Activated CD8-positive, alpha-beta memory T cell treated with anti-CD3 and anti-CD28 coated beads for 36 hours (primary cell): ENCODE results near the gene CD82. TPM values are rescaled to one million over a fixed set of nuclear protein-coding genes. Genes with fewer than 3 reads are reported as not detected.
"Not testable (repeated sequence)": the region's sequence is repeated elsewhere in the genome, so short reads cannot be mapped to it uniquely, and the experiment has no call there.

ENCODE experiments used
- CTCF ChIA-PET: fragments of 350-600 bp; sonication (Branson Sonifier 250); formaldehyde crosslinking; loops from one replicate; lab custom pipeline; 2021; ENCODE audit warnings: antibody characterized with exemption; lab: Charles Lee
- POLR2A ChIA-PET: fragments of 350-600 bp; sonication (Branson Sonifier 250); formaldehyde crosslinking; loops from one replicate; lab custom pipeline; 2021; ENCODE audit warnings: antibody characterized with exemption; lab: Charles Lee
- total RNA-seq, 2 experiments: library from RNA; stranded (reverse); gene quantifications; one replicate each; pipeline ENCODE4 v1.2.3, GENCODE V29; 2021

CD82 gene
- total RNA-seq, 2 experiments from 2014 or later: 393 to 424 TPM

DNA sequence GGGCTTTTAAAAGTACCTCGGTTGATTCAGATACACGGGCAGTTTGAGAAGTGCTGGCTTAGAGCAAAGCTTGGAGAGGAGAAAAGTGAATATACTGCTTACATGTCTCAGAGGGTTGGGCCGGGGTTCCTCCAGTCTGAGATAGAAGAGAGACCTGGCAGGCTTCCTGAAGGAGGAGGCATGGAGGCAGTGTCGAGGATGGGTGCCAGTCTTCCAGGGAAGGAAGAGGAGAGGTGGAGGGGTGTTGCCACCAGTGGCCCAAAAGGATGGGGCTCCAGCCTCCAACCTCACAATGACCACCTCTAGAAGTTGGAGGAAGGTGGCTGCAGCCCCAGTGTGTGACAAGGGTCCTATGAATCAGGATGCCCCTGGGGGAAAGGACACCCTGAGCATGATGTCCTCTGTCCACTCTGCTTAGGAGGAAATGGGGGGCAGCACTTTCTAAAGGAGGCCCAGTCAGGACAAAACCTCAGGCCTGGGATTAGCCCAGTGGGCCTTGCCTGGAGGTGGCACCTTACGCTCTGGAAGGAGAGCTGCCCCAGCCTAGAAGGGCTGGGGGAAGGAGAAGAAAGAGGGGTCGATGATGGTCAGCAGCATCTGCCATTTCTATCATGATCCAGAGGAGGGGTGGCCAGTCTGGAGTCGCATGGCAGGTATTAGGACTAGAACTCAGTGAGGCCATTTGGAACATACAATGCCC is 65.2 kb downstream of the CD82 start:
- CTCF ChIA-PET: no interaction called here
- POLR2A ChIA-PET: no interaction called here

DNA sequence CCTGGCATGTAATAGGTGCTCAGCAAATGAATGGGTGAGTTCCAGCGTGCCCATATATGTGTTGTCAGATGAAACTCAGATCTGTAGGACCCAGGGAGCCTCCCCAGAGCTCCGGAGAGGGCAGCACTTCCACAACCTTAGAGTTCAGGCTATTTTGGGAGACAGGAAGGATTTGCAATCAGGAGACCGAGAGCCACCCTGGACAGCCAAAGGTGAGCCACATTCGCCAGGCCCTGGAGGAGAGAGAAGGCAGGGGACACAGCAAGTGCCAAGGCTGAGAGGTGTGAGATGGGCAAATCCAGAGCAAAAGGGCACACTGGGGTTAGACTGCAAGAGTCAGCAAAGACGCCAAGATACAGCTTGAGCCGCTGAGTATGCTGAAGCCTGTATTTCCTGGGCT is 66.4 kb downstream of the CD82 start:
- POLR2A ChIA-PET: no interaction called here
- CTCF ChIA-PET: interaction anchor here (1.0 kb wide), 3 partner anchors 10 to 76 kb away, joined by 3 to 5 read pairs (median 3); no protein-coding TSS in a partner anchor

DNA sequence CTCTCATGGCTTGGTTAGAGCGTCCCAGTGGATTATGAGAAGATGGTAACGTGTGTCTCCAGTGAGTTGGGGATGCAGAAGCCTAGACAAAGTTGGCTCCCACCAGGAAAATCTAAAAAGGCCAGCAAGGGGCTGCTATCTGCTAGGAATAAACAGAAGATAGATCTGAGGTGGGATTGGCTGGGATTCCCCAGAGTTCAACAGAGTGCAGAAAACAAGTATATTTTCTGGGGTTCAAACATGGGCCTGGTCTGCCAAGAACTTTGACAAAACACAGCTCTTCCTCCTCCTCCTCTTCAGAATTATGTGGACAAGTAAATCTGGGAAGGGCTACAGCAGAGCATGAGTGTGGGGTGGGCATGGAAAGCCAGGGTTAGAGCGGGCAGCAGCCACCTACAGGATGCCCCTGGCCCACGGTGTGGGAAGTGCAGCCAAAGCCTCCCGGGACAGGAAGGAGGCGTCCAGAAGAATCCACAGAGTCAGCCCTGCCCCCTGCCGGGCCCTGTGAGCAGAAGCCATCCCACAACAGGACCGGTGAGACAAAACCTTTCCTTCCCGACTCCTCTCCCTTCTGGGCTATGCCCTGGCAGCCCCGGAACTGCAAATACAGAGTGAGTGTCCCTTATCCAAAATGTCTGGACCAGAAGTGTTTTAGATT is 67.1 kb downstream of the CD82 start:
- ChIA-PET POLR2A (no interaction called here), CTCF (interaction anchor here (1.0 kb wide), 2 partner anchors 9 to 16 kb away, joined by 3 read pairs; no protein-coding TSS in a partner anchor)

DNA sequence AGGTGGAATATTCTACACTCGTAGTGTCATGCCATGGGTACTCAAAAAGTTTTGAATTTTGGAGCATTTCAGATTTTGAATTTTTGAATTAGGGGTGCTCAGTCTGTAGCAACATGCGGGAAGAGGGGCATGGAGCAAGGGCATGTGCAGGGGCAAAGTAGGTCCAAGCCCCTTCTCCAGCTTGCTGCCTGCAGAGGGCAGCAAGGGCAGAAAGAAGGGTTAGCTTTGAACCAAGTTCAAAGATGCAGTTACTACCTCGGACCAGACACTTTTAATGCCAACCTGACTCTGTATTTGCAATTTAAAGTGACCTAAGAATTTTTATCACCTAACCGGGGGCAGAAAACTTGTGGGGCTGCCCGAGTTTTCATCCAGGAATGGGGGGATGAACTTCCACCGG is 68.2 kb downstream of the CD82 start:
- ChIA-PET CTCF (no interaction called here), POLR2A (no interaction called here)

DNA sequence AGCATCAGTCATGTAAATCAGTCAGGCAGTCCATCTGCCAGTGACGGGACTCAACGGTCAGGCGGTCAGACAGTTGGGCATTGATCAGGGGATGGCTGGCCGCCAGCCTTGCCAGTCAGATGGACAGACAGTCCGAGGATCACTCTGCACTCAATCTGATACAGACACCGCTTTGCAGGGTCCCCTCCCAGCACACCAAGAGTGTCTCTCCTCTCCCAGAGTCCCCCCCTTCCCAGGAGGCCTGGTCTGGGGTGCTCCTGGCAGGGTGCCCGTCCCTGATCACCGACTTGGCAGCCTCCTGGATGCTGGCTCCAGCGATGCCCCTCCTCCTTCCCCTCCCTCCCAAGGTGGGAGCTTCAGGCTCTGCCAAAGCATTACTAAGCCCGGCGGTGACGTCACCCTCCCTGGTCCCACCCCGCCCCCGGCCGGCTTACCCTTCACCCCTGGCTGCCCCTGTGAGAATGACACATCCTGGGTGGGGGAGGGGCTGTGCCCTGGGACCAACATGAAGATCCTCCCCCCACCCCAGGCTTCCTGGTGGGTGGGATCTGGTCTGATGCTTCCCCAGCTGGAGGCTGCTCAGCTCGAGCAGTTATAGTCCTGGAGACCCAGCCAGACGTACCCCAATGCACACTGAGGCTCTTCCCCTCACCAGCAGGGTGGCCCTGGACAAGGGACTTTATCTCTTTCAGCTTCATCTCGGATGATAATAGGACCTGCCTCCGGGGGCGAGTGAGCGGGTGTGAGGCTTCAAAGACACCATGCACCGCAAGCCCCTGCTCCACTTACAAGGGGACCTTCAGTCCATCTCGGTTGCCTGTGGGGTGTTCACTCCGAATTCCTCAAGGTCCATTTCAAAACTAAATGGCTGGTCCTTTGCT is 69.2 kb downstream of the CD82 start:
- ChIA-PET POLR2A (no interaction called here), CTCF (interaction anchor here (1.0 kb wide), 1 partner anchor 14 kb away, joined by 3 read pairs; no protein-coding TSS in a partner anchor)

DNA sequence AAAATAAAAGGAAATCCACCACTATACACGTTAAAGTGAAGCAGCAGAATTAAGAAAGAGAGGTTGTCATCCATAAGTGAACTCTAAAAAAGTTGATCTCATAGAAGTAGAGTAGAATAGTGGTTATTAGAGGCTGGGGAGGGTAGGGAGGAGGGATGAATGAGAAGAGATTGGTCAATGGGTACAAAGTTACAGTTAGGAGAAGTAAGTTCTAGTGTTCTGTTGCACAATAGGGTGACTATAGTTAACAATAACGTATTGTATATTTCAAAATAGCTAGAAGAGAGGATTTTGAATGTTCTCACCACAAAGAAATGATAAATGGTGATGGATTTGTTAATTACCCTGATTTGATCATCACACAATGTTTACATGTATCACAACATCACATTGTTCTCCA is 72.0 kb downstream of the CD82 start:
- CTCF ChIA-PET: no interaction called here
- POLR2A ChIA-PET: no interaction called here

DNA sequence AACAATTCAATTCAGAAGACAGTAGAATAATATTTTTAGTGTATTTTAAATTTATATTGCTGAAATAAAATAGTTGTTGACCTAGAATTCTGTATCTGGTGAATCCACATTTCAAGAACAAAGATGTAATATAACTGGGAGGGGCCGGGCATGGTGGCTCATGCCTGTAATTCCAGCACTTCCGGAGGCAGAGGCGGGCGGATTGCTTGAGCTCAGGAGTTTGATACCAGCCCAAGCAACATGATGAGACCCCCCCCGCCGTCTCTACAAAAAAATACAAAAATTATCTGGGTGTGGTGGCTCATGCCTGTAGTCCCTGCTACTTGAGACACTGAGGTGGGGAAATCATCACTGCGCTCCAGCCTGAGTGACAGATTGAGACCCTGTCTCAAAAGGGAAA is 72.6 kb downstream of the CD82 start:
- CTCF ChIA-PET: no interaction called here
- POLR2A ChIA-PET: no interaction called here

DNA sequence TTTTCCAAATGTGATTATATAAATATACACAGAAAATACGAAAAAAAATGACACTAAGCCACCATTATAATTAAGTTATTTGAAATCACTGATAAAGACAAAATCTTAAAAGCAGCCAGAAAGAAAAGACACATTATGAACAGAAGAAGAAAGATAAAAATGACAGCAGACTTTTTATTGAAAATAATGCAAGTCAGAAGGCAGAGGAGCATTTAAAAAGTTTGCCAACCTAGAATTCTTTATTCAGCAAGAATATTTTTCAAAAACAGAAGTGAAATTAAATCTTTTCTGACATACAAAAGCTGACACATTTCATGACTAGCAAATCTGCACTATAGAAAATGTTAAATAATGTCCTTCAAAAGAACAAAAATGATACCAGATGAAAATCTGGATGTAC is 77.8 kb downstream of the CD82 start:
- CTCF ChIA-PET: no interaction called here
- POLR2A ChIA-PET: no interaction called here

DNA sequence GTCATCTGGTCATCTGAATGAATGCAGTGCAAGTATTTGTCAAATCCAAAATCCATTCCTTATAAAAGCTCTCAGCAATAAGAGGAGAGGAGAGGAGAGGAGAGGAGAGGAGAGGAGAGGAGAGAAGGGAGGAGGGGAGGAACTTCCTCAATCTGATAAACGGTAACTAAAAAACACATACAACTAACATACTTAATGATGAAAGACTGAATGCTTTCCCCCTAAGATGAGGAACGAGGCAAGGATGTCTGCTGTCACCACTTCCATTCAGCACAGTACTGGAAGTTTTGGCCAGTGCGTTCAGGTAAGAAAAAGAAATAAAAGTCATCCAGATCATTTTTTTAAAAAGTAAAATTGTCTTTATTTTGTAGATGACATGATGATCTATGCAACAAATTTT is 80.4 kb downstream of the CD82 start:
- CTCF ChIA-PET: interaction anchor here (0.6 to 0.7 kb wide), 2 partner anchors 29 to 588 kb away, joined by 4 read pairs; no protein-coding TSS in a partner anchor
- POLR2A ChIA-PET: no interaction called here

DNA sequence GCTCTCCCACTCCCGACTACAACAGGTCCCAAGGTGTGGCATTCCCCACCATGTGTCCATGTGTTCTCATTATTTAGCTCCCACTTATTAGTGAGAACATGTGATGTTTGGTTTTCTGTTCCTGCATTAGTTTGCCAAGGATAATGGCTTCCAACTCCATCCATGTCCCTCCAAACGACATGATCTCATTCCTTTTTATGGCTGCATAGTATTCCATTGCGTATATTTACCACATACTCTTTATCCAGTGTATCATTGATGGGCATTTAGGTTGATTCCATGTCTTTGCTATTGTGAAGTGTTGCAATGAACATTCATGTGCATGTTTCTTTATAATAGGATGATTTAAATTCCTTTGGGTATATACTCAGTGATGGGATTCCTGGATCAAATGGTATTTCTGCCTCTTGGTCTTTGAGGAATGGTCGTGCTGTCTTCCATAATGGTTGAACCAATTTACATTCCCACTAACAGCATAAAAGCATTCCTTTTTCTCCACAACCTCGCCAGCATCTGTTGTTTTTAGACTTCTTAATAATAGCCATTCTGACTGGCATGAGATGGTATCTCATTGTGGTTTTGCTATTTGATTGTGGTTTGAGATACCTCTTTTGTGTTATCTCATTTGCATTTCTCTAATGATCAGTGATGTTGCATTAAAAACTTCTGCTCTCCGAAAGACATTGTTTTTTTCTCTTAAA is 81.9 kb downstream of the CD82 start:
- CTCF ChIA-PET, POLR2A ChIA-PET: not testable (repeated sequence)

DNA sequence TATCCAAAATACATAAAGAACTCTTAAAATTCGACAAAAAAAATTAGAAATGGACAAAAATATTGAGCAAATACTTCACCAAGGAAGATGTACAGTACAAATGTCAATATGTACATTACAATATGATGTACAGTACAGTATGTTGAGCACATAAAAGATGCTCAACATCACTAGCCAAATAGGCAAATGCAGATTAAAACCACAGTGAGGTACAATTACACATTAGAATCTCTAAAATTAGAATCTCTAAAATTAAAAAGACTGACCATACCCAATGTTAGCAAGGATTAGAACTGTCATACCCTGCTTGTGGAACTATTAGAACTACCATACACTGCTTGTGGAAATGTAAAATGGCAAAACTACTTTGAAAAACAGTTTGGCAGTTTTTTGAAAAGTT is 82.6 kb downstream of the CD82 start:
- CTCF ChIA-PET: no interaction called here
- POLR2A ChIA-PET: no interaction called here

DNA sequence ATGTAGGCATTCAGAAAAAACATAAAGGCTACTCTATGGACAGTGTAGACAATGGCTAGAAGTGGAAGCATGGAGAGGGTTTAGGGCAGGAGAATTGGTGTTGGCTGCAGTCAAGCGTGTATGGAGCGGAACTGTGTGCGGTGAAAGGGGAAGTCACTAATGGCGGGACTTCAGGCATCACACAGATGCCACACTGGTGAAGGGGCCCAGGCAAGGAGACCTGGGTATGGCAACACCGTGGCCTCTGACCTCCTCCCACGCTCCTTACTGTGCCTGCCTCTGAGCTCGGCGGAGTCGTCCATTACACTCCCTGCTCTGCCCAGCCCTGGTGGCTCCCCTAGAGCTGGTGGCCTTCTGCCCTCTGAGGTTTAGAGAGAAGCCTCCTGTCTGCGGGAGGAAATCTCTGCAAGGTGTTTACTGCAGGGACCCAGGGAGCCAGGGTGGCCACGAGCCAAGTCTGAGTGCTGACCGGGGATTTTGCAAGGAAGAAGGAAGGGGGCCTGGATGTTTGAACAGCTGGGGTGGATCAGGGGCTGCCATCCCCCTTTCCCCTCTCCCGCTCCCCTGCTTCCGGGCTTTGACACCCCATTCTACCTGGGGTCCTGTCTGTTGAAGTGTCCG is 86.2 kb downstream of the CD82 start:
- CTCF ChIA-PET: no interaction called here
- POLR2A ChIA-PET: no interaction called here

DNA sequence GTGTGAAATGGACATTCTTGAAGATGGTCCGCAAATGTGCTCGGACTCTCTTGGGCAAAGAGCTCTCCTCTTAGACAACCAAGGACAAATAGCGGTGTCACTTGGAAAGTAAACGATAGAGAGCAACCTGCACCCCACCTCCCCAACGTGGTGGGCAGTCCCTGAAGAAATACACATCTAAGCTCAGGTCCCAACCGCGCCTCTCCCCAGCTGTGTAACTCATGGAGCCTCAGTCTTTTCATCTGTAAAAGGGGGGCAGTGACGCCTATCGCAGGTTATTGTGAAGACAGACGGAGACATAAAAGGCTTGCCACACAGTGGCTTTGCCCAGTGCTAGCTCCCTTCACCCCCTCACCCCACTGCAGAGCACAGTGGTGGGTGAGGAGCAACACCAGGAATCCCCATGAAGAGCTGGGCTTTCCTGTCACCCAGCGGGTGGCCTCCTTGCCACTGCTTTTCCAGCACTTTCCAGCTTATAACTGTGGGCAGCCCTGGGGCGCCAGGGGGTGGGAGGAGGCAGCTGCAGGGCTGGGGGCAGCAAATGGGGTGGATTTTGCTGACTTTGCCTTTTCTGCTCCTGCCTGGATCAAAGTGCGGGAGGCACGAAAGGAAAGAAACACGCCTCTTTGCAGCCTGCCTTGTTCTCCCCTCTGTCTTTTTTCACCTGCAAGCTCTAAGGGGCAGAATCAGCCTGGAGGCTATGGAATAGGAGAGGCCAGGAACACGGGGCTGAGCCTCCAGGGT is 87.6 kb downstream of the CD82 start:
- ChIA-PET POLR2A (interaction anchor here (0.5 kb wide), 1 partner anchor 408 kb away, joined by 3 read pairs; no protein-coding TSS in a partner anchor), CTCF (interaction anchor here (0.6 kb wide), 1 partner anchor 505 kb away, joined by 4 read pairs; no protein-coding TSS in a partner anchor)

DNA sequence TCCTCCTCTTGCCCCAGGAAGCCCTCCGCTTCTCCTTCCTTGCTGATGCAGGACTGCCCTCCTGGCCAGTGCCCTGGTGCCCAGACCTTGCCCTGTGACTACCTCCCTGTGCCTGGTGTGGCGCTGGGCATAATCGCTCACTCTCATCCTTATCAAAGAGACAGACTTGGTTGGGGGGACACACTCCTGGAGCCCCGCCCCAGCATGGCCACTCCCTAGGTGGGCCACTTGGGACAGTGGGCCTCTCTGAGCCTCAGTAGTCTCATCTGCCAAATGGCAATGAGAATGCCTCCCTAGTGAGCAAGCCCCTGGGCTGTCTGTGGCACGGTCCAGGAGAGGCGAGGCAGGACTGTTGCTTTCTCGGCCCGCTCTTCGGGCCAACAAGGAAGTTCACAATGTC is 88.6 kb downstream of the CD82 start:
- ChIA-PET POLR2A (no interaction called here), CTCF (no interaction called here)

DNA sequence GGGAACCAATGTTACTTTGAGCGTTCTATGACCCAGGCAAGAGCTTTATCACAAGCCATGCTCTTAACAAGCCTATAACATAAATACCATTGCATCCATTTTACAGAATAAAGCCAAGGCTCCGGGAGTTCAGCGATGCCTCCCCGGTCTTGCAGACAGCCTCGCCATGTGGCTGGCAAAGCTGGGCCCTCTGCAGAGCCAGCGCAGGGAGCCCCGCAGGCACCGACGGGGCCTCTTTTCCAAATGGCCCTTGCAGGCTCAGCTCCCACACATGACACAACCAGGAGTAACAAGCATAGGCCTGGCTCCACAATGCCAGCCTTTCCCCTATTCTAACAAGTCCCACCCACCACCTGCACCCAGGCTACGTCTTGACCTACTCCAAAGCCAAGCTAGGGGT is 89.1 kb downstream of the CD82 start:
- ChIA-PET CTCF (no interaction called here), POLR2A (no interaction called here)

DNA sequence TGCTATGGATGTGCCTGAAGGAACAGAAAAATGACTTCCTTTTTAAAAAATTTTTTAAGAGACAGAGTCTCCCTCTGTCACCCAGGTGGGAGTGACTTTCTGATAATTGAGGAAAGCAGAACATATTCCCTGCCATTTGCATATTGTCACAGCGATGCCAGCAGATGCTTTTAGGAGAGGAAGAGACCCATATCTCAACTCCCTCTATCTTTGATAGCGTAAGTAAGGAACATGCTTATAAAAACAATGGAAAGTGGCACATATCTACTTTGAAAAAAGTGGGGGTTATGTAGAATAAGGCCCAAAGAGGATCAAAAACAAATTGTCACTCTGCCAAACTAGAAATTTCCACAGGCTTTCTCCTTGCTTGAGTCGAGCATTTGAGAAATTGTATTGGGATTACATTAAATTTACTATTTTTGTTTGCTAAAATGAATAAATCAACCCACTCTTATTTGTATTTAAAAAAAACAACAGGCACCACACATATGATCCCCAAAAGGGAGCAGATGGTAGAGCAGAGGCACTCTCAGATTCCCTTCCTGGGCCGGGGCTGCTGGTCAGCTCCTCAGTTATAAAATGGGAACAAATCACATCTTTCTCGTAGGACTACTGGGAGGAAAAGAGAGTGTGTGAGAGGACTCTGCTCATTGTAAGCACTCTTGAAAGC is 92.5 kb downstream of the CD82 start:
- ChIA-PET CTCF (interaction anchor here (1.6 kb wide), 1 partner anchor 41 kb away, joined by 3 read pairs; no protein-coding TSS in a partner anchor), POLR2A (no interaction called here)

DNA sequence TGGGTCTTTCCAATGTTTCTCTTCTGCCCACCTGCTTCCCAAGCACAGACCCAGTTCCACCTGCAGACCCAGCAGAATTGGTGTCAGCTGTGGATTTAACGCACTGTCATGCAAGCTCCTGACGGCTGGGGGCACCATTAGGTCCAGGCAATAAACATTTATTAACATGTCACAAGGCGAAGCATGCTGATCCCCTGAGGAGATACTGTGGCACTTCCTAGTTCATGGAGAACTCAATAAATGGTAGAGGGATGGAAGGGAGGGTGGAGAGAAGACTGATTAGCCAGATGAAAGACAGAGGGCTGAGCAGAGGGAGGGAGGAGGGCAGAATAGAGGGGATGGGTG is 93.0 kb downstream of the CD82 start:
- ChIA-PET POLR2A (no interaction called here), CTCF (interaction anchor here (1.6 kb wide), 1 partner anchor 42 kb away, joined by 3 read pairs; no protein-coding TSS in a partner anchor)

DNA sequence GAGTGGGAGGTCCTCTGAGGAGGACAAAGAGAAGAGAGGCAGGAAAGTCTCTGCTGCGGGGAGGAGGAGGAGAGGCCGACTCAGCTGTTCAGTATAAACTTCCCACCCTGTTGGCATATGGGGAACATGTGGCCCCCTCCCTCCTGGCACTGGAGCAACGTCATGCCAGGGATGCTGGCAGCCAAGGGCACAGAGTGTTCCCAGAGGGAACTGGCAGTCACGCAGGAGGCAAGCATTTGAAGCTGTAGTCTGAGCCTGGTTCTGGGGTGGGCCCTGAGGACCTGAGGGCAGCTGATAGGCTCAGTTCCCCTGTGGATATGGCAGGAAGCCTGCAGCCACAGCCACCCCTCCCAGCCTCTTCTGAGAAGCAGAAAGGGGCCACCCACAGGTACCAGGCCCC is 94.2 kb downstream of the CD82 start:
- CTCF ChIA-PET: no interaction called here
- POLR2A ChIA-PET: no interaction called here
